GM18520 (cell line): Measurements from ENCODE around the gene CIP2A.

Experiments used
- ATAC-seq: cut with Tn5 transposase; IDR thresholded peaks from one replicate; pipeline ENCODE4 v1.9.1; 2021; ENCODE audit not compliant: unreplicated experiment

The CIP2A gene

GRCh38 chr3:108511490-108511889, 77.7 kb downstream of the CIP2A start:
- no peak for ATAC-seq

- ATAC-seq, result no peak
These were observed 78.2 kb downstream of the CIP2A start for GRCh38 chr3:108511055-108511454.

- no peak for ATAC-seq
These were observed 78.7 kb downstream of the CIP2A start, which contains the start of gene MYH15 for GRCh38 chr3:108510496-108510895. Gene MYH15, minus strand, starts transcription at chr3:108510596. Its CDS starts 66 bp downstream, at chr3:108510530.

GRCh38 chr3:108509871-108510270, 79.4 kb downstream of the CIP2A start:
- ATAC-seq, result no peak

GRCh38 chr3:108509263-108509662, 80.0 kb downstream of the CIP2A start:
- ATAC-seq, result no peak

GRCh38 chr3:108507902-108508301, 81.3 kb downstream of the CIP2A start:
- no peak for ATAC-seq

- no peak for ATAC-seq
These were observed 83.4 kb downstream of the CIP2A start for GRCh38 chr3:108505811-108506210.

GRCh38 chr3:108503722-108504121, 85.5 kb downstream of the CIP2A start:
- no peak for ATAC-seq

- ATAC-seq, result no peak
These were observed 87.7 kb downstream of the CIP2A start for GRCh38 chr3:108501535-108501934.

- ATAC-seq, result no peak
These were observed 88.5 kb downstream of the CIP2A start for GRCh38 chr3:108500728-108501127.
